ENCODE results near the gene TMEM40. TPM values are rescaled to one million over a fixed set of nuclear protein-coding genes. Genes with fewer than 3 reads are reported as not detected.

Gene TMEM40
- total RNA-seq, 6 experiments from 2014 or later: 0.35 to 1.1 (median 0.51) TPM; not detected in 3

DNA sequence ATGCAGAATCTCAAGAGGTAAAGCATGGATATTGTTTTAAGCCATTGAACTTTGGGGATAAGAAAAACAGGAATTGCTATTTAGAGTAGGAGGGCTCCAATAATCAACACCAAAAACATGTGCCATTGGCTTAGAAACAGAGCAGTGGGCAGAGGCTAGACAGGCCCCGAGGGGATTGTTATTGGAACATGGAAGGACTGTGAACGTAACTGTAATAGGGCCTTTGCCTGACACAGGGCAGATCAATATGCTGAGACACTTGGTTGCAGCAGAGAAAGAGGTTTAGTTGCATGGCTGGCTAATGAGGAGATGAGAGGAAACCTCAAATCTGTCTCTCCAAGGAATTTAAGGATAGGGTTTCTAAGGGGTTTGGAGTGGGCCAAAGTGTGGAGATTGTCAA is 58.3 kb downstream of the TMEM40 start:
- intact Hi-C loops (cut with DNase I): no loop called here
- DNase-seq: no peak
- no peaks in the 10 kb centered on the region for H3K27me3 ChIP-seq
- TF ChIP-seq, protein P1, sequence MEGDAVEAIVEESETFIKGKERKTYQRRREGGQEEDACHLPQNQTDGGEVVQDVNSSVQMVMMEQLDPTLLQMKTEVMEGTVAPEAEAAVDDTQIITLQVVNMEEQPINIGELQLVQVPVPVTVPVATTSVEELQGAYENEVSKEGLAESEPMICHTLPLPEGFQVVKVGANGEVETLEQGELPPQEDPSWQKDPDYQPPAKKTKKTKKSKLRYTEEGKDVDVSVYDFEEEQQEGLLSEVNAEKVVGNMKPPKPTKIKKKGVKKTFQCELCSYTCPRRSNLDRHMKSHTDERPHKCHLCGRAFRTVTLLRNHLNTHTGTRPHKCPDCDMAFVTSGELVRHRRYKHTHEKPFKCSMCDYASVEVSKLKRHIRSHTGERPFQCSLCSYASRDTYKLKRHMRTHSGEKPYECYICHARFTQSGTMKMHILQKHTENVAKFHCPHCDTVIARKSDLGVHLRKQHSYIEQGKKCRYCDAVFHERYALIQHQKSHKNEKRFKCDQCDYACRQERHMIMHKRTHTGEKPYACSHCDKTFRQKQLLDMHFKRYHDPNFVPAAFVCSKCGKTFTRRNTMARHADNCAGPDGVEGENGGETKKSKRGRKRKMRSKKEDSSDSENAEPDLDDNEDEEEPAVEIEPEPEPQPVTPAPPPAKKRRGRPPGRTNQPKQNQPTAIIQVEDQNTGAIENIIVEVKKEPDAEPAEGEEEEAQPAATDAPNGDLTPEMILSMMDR (IDR thresholded peaks at IDR 0.05): no peak
- TF ChIP-seq POLR2A (IDR thresholded peaks at IDR 0.05): no peak
- no peaks in the 10 kb centered on the region for H3K36me3 ChIP-seq
- no peak for ATAC-seq
- 58% methylated on average over 2 of the region's 2 CpGs for WGBS (ENCODE audit: insufficient coverage, low coverage, low lambda C conversion rate, missing lambda C conversion rate)
- no peak overlapping the region for H3K27ac ChIP-seq
- H3K4me3 ChIP-seq: no peak overlapping the region
- no peaks in the 10 kb centered on the region for H3K9me3 ChIP-seq
- no peaks in the 10 kb centered on the region for H3K4me1 ChIP-seq

GRCh38 chr3:12695916-12696315 is 63.1 kb downstream of the TMEM40 start:
- DNase-seq: no peak
- Histone ChIP-seq H3K9me3 (no peaks in the 10 kb centered on the region), H3K36me3 (no peaks in the 10 kb centered on the region), H3K27ac (no peak overlapping the region), H3K27me3 (no peaks in the 10 kb centered on the region), H3K4me1 (no peaks in the 10 kb centered on the region), H3K4me3 (no peak overlapping the region)
- WGBS (ENCODE audit: insufficient coverage, low coverage, low lambda C conversion rate, missing lambda C conversion rate): 47% methylated on average over 1 of the region's 2 CpGs
- no peak for ATAC-seq
- intact Hi-C loops (cut with DNase I): no loop called here
- TF ChIP-seq, protein P1 (IDR thresholded peaks at IDR 0.05): no peak
- TF ChIP-seq POLR2A (IDR thresholded peaks at IDR 0.05): no peak

GRCh38 chr3:12695112-12695511 is 63.9 kb downstream of the TMEM40 start:
- ATAC-seq: no peak
- Histone ChIP-seq H3K9me3 (no peaks in the 10 kb centered on the region), H3K4me1 (no peaks in the 10 kb centered on the region), H3K27me3 (no peaks in the 10 kb centered on the region), H3K36me3 (no peaks in the 10 kb centered on the region), H3K4me3 (no peak overlapping the region), H3K27ac (no peak overlapping the region)
- 77% methylated on average over 3 of the region's 3 CpGs for WGBS (ENCODE audit: insufficient coverage, low coverage, low lambda C conversion rate, missing lambda C conversion rate)
- no peak for TF ChIP-seq POLR2A (IDR thresholded peaks at IDR 0.05)
- TF ChIP-seq, protein P1 (IDR thresholded peaks at IDR 0.05): no peak
- no peak for DNase-seq
- intact Hi-C loops (cut with DNase I): no loop called here

- Histone ChIP-seq H3K27ac (no peak overlapping the region), H3K4me1 (no peaks in the 10 kb centered on the region), H3K9me3 (no peaks in the 10 kb centered on the region), H3K36me3 (no peaks in the 10 kb centered on the region), H3K27me3 (no peaks in the 10 kb centered on the region), H3K4me3 (no peak overlapping the region)
- intact Hi-C loops (cut with DNase I): no loop called here
- WGBS (ENCODE audit: insufficient coverage, low coverage, low lambda C conversion rate, missing lambda C conversion rate): 97% methylated on average over 6 of the region's 8 CpGs
- no peak for TF ChIP-seq POLR2A (IDR thresholded peaks at IDR 0.05)
- TF ChIP-seq, protein P1 (IDR thresholded peaks at IDR 0.05): no peak
- DNase-seq: no peak
- no peak for ATAC-seq
Measured at GRCh38 chr3:12692444-12692843, 66.6 kb downstream of the TMEM40 start.
